Subcutaneous abdominal adipose tissue (tissue), 5 donors: ENCODE measurements around the gene PLEKHA6.

Experiments used
- H3K27ac ChIP-seq: one replicate; pipeline ENCODE4 v1.7.0; 2013; ENCODE audit warnings: low read depth, mild to moderate bottlenecking, inconsistent platforms, low read length, moderate library complexity
- H3K27me3 ChIP-seq, 5 donors: one replicate each; pipeline ENCODE4 v1.7.0; 2013; ENCODE audit warnings: low read length in 5 of 5, inconsistent platforms in 1 of 5; ENCODE audit not compliant: control insufficient read depth in 5 of 5, insufficient read depth in 4 of 5
- H3K36me3 ChIP-seq, 5 donors: one replicate each; pipeline ENCODE4 v1.7.0; 2013; ENCODE audit warnings: low read length in 5 of 5; ENCODE audit not compliant: control insufficient read depth in 5 of 5, insufficient read depth in 5 of 5
- H3K4me1 ChIP-seq, 5 donors: one replicate each; pipeline ENCODE4 v1.7.0; 2013; ENCODE audit warnings: low read length in 5 of 5, mild to moderate bottlenecking in 3 of 5, moderate library complexity in 1 of 5; ENCODE audit not compliant: control insufficient read depth in 5 of 5, insufficient read depth in 5 of 5
- H3K4me3 ChIP-seq, 5 donors: one replicate each; pipeline ENCODE4 v1.7.0; 2013; ENCODE audit warnings: low read length in 5 of 5, low read depth in 1 of 5
- H3K9ac ChIP-seq, 5 donors: one replicate each; pipeline ENCODE4 v1.7.0; 2013; ENCODE audit warnings: low read length in 5 of 5, mild to moderate bottlenecking in 4 of 5, moderate library complexity in 3 of 5
- H3K9me3 ChIP-seq, 5 donors: one replicate each; pipeline ENCODE4 v1.7.0; 2013; ENCODE audit warnings: low read length in 5 of 5; ENCODE audit not compliant: control insufficient read depth in 5 of 5
- donor health status: healthy.
- donor health status: healthy.
- donor health status: healthy.
- donor health status: healthy.
- donor health status: healthy.

The PLEKHA6 gene

GRCh38 chr1:204255225-204255624 is 104.5 kb downstream of the PLEKHA6 start:
- Histone ChIP-seq H3K4me3 (no peak overlapping the region), H3K27me3 (no peaks in the 10 kb centered on the region), H3K4me1 (peaks cover 5 to 14% (median 10%) of the 10 kb centered on the region in 5 donors), H3K27ac (no peak overlapping the region), H3K9ac (no peak overlapping the region), H3K9me3 (no peaks in the 10 kb centered on the region), H3K36me3 (no peaks in the 10 kb centered on the region)

GRCh38 chr1:204254031-204254661 is 105.6 kb downstream of the PLEKHA6 start:
- Histone ChIP-seq H3K4me3 (no peak overlapping the region), H3K27me3 (no peaks in the 10 kb centered on the region), H3K9ac (no peak overlapping the region), H3K4me1 (peaks cover 5 to 14% (median 10%) of the 10 kb centered on the region in 5 donors), H3K36me3 (no peaks in the 10 kb centered on the region), H3K27ac (no peak overlapping the region), H3K9me3 (no peaks in the 10 kb centered on the region)

DNA sequence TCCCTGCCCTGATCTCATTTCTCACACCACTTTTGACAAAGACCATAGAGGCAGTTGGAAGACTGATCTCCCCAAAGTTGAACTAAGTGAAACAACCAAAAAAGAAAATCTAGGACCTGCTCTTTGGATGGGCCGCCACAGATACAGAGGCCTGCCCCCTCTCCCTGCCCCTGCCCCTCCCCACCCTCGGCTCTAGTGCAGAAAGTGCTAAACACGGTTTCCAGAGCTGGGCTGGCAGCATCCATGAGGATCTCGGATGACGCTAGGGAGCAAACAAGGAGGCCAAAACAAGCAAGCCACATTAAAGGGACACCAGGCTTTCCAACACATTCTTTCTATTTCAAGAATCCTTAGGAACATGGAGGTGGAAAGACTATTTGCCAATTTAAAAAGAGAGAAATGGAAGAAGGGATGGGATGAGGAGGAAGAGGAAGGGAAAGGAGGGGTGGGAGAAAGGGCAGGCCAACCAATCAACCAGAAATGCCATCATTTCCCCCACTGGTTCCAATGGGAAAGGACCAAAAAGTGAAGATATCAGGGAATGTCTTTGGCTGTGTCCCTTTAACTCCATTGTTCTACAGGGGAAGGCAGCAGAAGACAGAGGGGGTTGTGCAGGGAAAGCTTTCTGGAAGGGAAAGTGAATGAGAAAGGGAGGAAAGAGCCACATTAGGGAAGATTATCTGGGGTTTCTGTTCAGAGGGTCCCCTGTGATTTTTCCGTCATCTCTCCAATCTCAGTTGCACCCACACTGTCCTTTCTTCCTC is 107.6 kb downstream of the PLEKHA6 start:
- H3K4me1 ChIP-seq = peaks cover 5 to 14% (median 10%) of the 10 kb centered on the region in 5 donors
- no peaks in the 10 kb centered on the region for H3K36me3 ChIP-seq
- no peak overlapping the region for H3K4me3 ChIP-seq
- no peak overlapping the region for H3K27ac ChIP-seq
- H3K9ac ChIP-seq = no peak overlapping the region
- no peaks in the 10 kb centered on the region for H3K27me3 ChIP-seq
- H3K9me3 ChIP-seq = no peaks in the 10 kb centered on the region

DNA sequence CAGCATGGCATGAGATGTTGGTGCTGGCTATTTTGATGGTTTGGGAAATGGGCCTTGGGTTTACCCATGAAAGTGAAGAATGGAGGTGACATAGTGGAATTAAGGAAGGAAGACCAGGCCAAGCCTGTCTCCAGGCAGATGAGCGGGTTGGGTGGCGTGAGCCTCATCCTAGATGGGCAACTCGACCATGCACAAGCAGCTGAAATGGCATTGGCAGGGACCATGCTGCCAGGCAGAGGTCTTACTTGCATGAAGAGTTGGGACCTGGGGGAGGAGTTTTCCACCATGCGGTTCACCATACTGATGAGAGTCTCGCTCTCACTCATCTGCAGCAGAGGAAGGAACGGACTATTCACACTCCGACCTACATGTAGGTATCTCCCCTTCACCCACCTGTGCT is 108.4 kb downstream of the PLEKHA6 start:
- Histone ChIP-seq H3K4me3 (no peak overlapping the region), H3K36me3 (no peaks in the 10 kb centered on the region), H3K9ac (no peak overlapping the region), H3K4me1 (peaks cover 5 to 14% (median 10%) of the 10 kb centered on the region in 5 donors), H3K27ac (no peak overlapping the region), H3K9me3 (no peaks in the 10 kb centered on the region), H3K27me3 (no peaks in the 10 kb centered on the region)

DNA sequence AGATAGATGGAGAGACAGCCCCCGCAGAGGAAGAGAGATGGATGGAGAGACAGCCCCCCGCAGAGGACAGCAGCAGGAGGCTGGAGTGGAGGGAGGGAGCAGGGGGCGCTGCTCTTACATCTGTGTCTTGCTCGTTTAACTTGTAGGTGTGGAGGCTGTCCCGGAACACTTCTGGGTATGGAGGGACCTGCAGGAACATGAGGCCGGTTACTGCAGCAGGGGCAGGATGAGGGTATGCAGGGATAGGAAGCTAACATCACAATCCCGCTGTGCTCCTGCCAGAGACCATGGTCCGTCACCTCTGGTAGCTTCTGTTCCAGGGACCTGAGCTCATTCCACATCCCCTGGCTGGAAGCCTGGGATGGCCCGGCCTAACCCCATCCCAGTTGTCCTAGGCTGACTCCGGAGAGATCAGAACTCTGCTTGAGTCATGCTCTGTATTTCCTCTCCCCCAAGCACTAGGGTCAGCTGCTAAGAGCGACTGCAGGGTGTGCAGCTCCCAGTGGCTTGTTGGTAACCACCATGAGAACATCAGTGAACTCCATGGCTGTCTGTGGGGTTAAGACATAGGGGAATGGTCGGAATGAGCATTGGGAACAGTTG is 109.2 kb downstream of the PLEKHA6 start:
- Histone ChIP-seq H3K36me3 (no peaks in the 10 kb centered on the region), H3K4me3 (no peak overlapping the region), H3K9me3 (no peaks in the 10 kb centered on the region), H3K27me3 (no peaks in the 10 kb centered on the region), H3K4me1 (peaks cover 4 to 14% (median 10%) of the 10 kb centered on the region in 5 donors), H3K27ac (no peak overlapping the region), H3K9ac (no peak overlapping the region)

- Histone ChIP-seq H3K4me1 (peaks cover 4 to 14% (median 10%) of the 10 kb centered on the region in 5 donors), H3K36me3 (no peaks in the 10 kb centered on the region), H3K9ac (no peak overlapping the region), H3K9me3 (no peaks in the 10 kb centered on the region), H3K4me3 (no peak overlapping the region), H3K27ac (no peak overlapping the region), H3K27me3 (no peaks in the 10 kb centered on the region)
Measured at GRCh38 chr1:204249736-204250427, 109.8 kb downstream of the PLEKHA6 start.

GRCh38 chr1:204248954-204249353 is 110.8 kb downstream of the PLEKHA6 start:
- Histone ChIP-seq H3K27ac (no peak overlapping the region), H3K27me3 (no peaks in the 10 kb centered on the region), H3K9me3 (no peaks in the 10 kb centered on the region), H3K4me1 (peaks cover 2 to 8% (median 3%) of the 10 kb centered on the region in 5 donors), H3K9ac (no peak overlapping the region), H3K36me3 (no peaks in the 10 kb centered on the region), H3K4me3 (no peak overlapping the region)

- Histone ChIP-seq H3K9me3 (no peaks in the 10 kb centered on the region), H3K27ac (no peak overlapping the region), H3K9ac (no peak overlapping the region), H3K36me3 (no peaks in the 10 kb centered on the region), H3K4me3 (no peak overlapping the region), H3K4me1 (peaks cover 0 to 5% (median 0%) of the 10 kb centered on the region in 5 donors), H3K27me3 (no peaks in the 10 kb centered on the region)
Measured at GRCh38 chr1:204246876-204247275, 112.9 kb downstream of the PLEKHA6 start.

DNA sequence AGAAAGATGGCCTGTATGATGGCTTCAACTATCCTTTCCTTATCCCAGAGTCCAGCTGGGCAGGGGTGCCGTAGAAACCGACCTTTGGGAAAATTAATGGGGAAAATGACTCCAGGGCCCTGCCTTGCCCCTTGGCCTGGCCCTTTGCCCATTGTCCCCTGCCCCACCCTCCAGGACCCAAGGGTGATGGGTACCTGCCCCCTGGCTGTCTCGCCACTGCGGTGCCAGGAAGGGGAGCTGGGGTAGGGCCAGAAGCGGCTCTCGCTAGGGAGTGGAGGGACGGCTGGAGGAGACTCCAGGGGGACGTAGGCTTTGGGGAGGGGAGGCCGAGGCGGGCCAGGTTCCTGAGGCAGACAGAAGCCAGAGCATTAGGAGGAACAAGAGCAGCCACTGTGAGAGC is 116.8 kb downstream of the PLEKHA6 start:
- no peaks in the 10 kb centered on the region for H3K36me3 ChIP-seq

DNA sequence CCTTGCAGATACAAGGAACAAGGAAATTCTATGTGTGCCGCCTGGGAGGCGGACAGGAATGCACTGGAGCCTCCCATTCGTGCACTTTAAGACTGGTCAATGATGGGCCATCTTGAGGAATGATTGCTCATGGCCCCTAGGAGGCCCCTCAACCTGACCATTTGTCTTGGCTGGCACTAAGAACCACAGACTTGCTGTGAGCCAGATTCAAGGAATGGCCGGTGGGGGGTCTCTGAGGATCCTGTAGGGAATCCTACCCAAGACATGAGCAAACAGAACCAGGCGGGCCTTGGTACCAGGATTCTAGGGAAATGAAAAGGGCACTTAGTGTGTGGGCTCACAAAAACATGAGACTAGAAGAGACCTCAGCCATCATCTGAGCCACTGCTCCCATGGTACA is 117.8 kb downstream of the PLEKHA6 start:
- Histone ChIP-seq H3K27me3 (no peaks in the 10 kb centered on the region), H3K4me1 (no peaks in the 10 kb centered on the region), H3K9ac (no peak overlapping the region), H3K9me3 (no peaks in the 10 kb centered on the region), H3K4me3 (no peak overlapping the region), H3K36me3 (no peaks in the 10 kb centered on the region), H3K27ac (no peak overlapping the region)

More for the DNA sequence above, 116.8 kb downstream of the PLEKHA6 start:
- H3K9me3 ChIP-seq = no peaks in the 10 kb centered on the region
- H3K27me3 ChIP-seq = no peaks in the 10 kb centered on the region
- H3K9ac ChIP-seq = no peak overlapping the region
- no peaks in the 10 kb centered on the region for H3K4me1 ChIP-seq
- no peak overlapping the region for H3K4me3 ChIP-seq
- H3K27ac ChIP-seq = no peak overlapping the region
